Stimulated activated CD4-positive, alpha-beta T cell treated with anti-CD3 and anti-CD28 coated beads, Interleukin-4, amount 100 ng/mL, for 24 hours (primary cell): ENCODE data around the gene WDR87.
A peak's percentile ranks its signal among the peaks of the same experiment; 100 is the strongest.
"Not testable (repeated sequence)": the region's sequence is repeated elsewhere in the genome, so short reads cannot be mapped to it uniquely, and the experiment has no call there.

Experiments used
- DNase-seq: peaks from one replicate; pipeline ENCODE4 v3.0.0-alpha.2; 2020

WDR87 gene

DNA sequence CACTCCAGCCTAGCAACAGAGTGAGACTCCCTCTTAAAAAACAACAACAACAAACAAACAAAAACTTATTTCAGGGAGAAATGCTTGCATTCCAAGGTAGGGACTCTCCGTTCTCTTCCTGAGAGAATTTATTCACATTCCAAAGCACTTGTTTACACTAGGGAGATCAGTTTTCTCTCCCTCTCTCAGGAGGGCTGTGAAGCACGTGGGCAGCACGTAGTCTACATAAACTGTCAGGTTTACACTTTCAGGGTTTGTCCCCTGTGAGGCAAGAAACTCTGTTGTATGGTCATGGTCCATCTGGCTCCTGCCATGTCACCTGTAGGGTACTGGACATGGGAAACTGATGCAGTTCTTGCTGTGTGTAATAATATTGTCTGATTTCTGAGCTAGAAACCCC, 31.6 kb downstream of the WDR87 start:
- DNase-seq = no peak

DNA sequence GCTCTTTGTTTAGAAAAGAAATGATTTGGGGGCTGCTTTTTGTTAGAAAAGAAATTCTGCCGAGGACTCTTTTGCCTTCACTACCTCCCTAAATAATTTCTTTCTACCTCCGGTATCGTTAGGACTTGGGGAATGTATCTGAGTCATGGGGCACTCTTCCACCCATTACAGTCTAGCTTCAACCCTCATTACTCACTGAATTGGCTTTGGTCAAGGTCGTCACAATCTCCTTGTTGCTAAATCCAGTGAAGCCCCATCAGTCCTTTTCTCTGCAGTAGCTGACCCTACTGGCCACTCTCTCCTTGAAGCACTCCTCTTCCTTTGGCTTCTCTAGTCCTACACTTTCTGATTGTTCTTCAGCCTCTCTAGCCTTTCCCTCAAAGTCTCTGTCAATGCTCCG, 34.0 kb downstream of the WDR87 start:
- no peak for DNase-seq

DNA sequence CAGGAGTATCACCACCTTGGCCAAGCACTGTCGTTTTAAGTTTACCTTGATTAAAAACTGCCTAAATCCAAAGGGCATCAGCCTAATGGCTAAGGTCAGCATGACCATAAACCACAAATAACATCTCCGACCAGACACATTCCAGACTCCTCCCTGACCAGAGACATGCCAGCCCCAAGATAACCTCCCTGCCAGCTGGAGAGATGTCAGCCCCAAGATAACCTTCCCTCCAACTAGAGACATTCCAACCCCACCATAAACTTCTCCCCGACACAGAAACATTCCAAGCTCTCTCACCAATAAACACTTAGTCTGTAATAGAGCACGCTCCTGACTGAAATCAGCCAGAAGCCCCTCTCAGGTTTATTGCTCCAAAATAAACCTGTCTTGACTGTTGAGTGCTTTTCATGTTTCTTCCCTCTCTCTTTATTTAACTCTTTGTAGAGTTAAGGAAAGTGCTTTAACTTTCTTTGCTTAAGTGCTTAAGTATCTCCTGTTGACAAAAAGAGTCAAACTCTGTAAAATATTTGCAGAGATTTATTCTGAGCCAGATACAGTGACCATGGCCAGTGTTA, 36.5 kb downstream of the WDR87 start:
- no peak for DNase-seq

DNA sequence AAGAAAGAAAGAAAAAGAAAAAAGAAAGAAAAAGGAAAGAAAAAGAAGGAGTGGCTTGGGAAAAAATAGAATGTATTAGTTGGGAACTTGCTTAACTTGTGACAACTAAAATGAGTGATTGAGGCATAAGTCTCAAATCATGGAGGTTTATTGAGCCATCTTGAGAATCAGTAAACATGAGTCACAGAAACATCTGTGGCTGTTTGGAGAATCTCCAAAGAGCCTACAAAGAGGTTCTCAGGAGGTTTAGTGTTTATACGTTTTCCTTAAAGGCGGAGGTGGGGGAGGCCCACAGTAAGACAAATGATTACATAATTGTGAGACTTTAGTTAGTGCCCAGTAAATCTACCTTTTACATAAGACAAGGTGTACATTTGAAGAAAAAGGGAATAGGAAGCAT, 38.6 kb downstream of the WDR87 start:
- no peak for DNase-seq

DNA sequence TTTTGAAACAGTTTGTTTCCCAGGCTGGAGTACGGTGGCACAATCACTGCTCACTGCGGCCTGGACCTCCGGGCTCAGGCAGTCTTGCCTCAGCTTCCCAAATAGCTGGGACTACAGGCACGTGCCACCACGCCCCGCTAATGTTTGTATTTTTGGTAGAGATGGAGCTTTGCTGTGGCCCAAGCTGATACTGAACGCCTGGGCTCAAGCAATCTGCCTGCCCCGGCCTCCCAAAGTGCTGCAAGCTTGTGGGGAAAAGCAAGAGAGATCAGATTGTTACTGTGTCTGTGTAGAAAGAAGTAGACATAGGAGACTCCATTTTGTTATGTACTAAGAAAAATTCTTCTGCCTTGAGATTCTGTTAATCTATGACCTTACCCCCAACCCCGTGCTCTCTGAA, 40.5 kb downstream of the WDR87 start:
- DNase-seq = not testable (repeated sequence)

DNA sequence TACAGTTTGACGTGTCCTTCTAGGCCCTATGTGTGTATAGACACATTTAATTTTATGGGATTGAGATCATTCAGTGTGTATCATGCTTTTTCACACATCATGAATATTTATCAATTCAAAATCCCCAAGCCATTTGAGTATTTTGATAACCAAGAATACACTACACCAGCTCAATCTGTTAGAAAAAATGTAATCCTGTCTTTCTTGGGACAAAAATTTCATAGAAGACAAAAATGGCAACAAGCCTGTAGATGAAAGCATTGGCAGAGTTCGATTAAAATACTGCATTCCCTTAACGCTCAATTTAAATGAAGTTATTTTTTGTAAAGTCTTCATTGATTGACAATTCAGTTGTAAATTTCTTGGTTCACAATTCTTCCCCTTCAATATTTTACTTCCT, 41.9 kb downstream of the WDR87 start:
- DNase-seq = no peak

DNA sequence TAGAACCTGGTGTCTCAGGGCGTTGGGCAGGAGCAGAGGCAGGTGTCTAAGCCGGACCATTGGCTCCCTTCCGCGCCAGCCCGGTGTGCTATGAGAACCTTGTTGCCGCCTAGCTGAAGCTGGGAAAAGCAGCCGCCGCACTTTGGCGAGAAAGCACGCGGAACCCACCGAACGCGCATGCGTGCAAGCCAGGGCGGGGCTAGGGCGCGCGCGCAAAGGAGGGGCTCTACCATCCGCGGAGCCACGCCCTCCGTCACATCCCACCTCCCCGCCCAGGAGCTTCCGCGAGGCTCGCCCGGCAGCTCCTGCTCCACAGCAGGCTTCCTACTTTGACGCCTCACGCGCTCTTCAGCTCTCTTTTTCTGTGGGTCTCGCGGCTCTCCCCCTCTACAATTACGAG, 51.3 kb downstream of the WDR87 start:
- DNase-seq = peak; percentile 3

DNA sequence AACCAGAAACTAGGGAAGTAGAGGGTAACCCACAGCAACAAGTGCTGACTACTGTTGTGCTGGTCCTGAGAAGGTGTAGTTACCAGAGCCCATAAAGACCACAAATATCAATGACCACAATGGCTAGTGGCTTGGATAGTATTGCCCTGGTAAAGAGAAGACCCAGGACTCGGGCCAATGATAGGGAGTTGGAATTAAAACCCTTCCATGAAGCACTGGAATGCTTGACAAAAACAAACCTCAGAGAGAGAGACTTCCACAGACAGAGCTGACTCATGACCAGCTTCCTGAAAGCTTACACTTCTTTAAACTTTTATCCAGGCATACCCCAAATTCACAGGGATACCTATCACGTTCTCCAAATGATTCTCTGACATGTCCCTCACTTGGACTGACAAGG, 60.5 kb downstream of the WDR87 start:
- no peak for DNase-seq
